ENCODE data around the gene MYO5B. TPM values are rescaled to one million over a fixed set of nuclear protein-coding genes. Genes with fewer than 3 reads are reported as not detected.
"Not testable (repeated sequence)": the region's sequence is repeated elsewhere in the genome, so short reads cannot be mapped to it uniquely, and the experiment has no call there.

The MYO5B gene
- total RNA-seq, 1 donor from 2014 or later: 114 TPM

GRCh38 chr18:49804096-49804495 is 390.9 kb downstream of the MYO5B start:
- Histone ChIP-seq H3K4me3 (ENCODE audit: low read depth, low read length) (no peak overlapping the region), H3K27me3 (ENCODE audit: control insufficient read depth, insufficient read depth, low read length) (no peaks in the 10 kb centered on the region), H3K36me3 (ENCODE audit: control insufficient read depth, insufficient read depth, low read length) (no peaks in the 10 kb centered on the region)
- no peak for DNase-seq (ENCODE audit: low read depth)
- no peak for TF ChIP-seq CTCF (IDR thresholded peaks at IDR 0.05; ENCODE audit: insufficient read depth, low read length, poor library complexity, severe bottlenecking)

DNA sequence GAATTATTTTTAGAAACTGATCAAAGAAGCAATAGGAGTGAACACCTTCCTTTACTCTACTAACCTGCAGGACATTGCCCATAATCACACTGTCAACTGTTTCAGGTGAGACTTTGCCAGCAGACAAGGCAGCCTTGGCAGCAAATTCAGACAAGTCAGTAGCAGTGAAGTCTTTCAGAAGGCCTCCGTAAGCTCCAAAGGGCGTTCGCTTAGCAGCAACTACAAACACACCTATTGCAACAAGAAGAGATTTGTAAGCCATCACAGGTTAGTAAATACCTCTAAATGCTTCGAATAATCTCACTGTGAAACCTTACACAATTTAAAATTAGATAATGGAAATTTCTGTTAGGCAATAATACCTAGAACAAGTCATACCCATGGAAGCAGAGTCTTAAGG is 392.3 kb downstream of the MYO5B start:
- Histone ChIP-seq H3K27me3 (ENCODE audit: control insufficient read depth, insufficient read depth, low read length) (no peaks in the 10 kb centered on the region), H3K36me3 (ENCODE audit: control insufficient read depth, insufficient read depth, low read length) (no peaks in the 10 kb centered on the region)
- no peak for TF ChIP-seq CTCF (IDR thresholded peaks at IDR 0.05; ENCODE audit: insufficient read depth, low read length, poor library complexity, severe bottlenecking)

GRCh38 chr18:49800491-49800890 is 394.5 kb downstream of the MYO5B start:
- H3K4me3 ChIP-seq (ENCODE audit: low read depth, low read length); DNase-seq (ENCODE audit: low read depth); H3K36me3 ChIP-seq (ENCODE audit: control insufficient read depth, insufficient read depth, low read length); H3K27me3 ChIP-seq (ENCODE audit: control insufficient read depth, insufficient read depth, low read length): not testable (repeated sequence)

More for the DNA sequence above, 392.3 kb downstream of the MYO5B start:
- no peak overlapping the region for H3K4me3 ChIP-seq (ENCODE audit: low read depth, low read length)
- DNase-seq (ENCODE audit: low read depth): no peak

- not testable (repeated sequence) for H3K36me3 ChIP-seq (ENCODE audit: control insufficient read depth, insufficient read depth, low read length); H3K27me3 ChIP-seq (ENCODE audit: control insufficient read depth, insufficient read depth, low read length); DNase-seq (ENCODE audit: low read depth); H3K4me3 ChIP-seq (ENCODE audit: low read depth, low read length)
Measured at GRCh38 chr18:49799806-49800205, 395.1 kb downstream of the MYO5B start.

DNA sequence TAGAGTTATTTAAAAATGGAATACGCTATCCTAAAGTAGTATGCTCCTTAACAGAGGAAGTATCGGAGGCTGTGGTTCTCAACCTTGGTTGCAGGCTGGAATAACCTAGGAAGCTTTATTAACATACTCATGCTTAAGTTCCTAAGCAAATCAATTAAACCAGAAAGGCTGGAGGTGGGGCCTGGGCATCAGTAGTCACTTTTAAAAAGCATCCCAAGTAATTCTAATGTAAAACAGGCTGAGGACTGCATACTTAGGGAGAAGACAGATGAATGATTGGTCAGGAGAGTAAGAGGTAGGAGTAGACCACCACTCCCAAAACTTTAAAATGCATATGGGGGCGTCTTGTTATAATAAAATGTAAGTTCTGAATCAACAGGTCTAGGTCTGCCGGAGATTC is 396.9 kb downstream of the MYO5B start:
- no peak for TF ChIP-seq CTCF (IDR thresholded peaks at IDR 0.05; ENCODE audit: insufficient read depth, low read length, poor library complexity, severe bottlenecking)
- Histone ChIP-seq H3K4me3 (ENCODE audit: low read depth, low read length) (no peak overlapping the region), H3K36me3 (ENCODE audit: control insufficient read depth, insufficient read depth, low read length) (no peaks in the 10 kb centered on the region), H3K27me3 (ENCODE audit: control insufficient read depth, insufficient read depth, low read length) (no peaks in the 10 kb centered on the region)
- DNase-seq (ENCODE audit: low read depth): no peak

- no peak overlapping the region for H3K4me3 ChIP-seq (ENCODE audit: low read depth, low read length)
- TF ChIP-seq CTCF (IDR thresholded peaks at IDR 0.05; ENCODE audit: insufficient read depth, low read length, poor library complexity, severe bottlenecking): no peak
- H3K27me3 ChIP-seq (ENCODE audit: control insufficient read depth, insufficient read depth, low read length): no peaks in the 10 kb centered on the region
- no peak for DNase-seq (ENCODE audit: low read depth)
- H3K36me3 ChIP-seq (ENCODE audit: control insufficient read depth, insufficient read depth, low read length): no peaks in the 10 kb centered on the region
Measured at GRCh38 chr18:49795612-49796552, 399.1 kb downstream of the MYO5B start.

DNA sequence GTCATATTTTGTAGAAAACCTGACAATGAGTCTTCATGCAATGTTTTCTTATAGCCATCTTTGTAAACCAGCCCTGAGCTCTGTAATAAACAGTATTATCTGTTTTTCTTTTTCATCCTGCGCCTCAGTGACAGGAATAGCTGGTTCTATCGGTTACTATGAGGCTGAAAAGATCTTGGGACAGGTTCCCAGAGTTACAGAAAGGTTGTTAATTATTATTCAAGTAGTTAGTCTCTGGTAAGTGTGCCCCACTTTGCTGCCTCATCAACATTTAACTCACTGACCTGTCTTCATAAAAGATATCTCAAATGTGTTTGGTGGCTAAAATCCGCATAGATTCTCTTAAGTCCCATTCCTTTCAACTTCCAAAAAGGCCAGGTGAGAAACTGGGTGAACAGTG is 400.2 kb downstream of the MYO5B start:
- no peak for DNase-seq (ENCODE audit: low read depth)
- H3K4me3 ChIP-seq (ENCODE audit: low read depth, low read length): no peak overlapping the region

DNA sequence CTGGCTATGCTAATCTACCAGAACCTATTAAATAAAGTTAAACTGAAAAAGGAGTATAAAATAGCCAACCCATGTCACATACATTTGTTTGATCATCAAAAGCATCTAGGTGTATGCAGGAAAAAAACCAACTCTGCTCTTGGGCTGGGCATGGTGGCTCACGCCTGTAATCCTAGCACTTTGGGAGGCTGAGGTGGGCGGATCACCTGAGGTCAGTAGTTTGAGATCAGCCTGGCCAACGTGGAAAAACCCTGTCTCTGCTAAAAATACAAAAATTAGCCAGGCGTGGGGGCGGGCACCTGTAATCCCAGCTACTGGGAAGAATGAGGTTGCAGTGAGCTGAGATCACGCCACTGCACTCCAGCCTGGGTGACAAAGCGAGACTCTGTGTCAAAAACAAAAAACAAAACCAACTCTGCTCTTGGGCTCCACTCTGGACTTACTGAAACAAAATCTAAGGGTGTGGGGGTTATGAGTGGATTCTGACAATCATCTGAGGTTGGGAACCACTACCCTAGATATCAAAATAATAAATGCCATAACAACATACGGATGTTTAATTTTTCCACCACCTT is 405.3 kb downstream of the MYO5B start:
- not testable (repeated sequence) for DNase-seq (ENCODE audit: low read depth); H3K27me3 ChIP-seq (ENCODE audit: control insufficient read depth, insufficient read depth, low read length); H3K36me3 ChIP-seq (ENCODE audit: control insufficient read depth, insufficient read depth, low read length); H3K4me3 ChIP-seq (ENCODE audit: low read depth, low read length)

More for the DNA sequence above, 400.2 kb downstream of the MYO5B start:
- TF ChIP-seq CTCF (IDR thresholded peaks at IDR 0.05; ENCODE audit: insufficient read depth, low read length, poor library complexity, severe bottlenecking): no peak
- Histone ChIP-seq H3K27me3 (ENCODE audit: control insufficient read depth, insufficient read depth, low read length) (no peaks in the 10 kb centered on the region), H3K36me3 (ENCODE audit: control insufficient read depth, insufficient read depth, low read length) (no peaks in the 10 kb centered on the region)
